CD4-positive, alpha-beta T cell treated with Interleukin-15 for 4 hours (primary cell): ENCODE results near the gene SCN5A.
"Not testable (repeated sequence)": the region's sequence is repeated elsewhere in the genome, so short reads cannot be mapped to it uniquely, and the experiment has no call there.

Source experiments
- DNase-seq: peaks from one replicate; pipeline ENCODE4 v3.0.0-alpha.2; 2020; ENCODE audit warnings: low spot score

The SCN5A gene

GRCh38 chr3:38578081-38578475 is 71.4 kb downstream of the SCN5A start:
- no peak for DNase-seq

GRCh38 chr3:38577371-38578080 is 72.0 kb downstream of the SCN5A start:
- no peak for DNase-seq

GRCh38 chr3:38576526-38577370 is 72.7 kb downstream of the SCN5A start:
- DNase-seq = no peak

- no peak for DNase-seq
Observed at GRCh38 chr3:38576131-38576525, 73.4 kb downstream of the SCN5A start.

- no peak for DNase-seq
Observed at GRCh38 chr3:38575279-38575843, 74.1 kb downstream of the SCN5A start.

GRCh38 chr3:38574411-38575278 is 74.8 kb downstream of the SCN5A start:
- no peak for DNase-seq

- DNase-seq = no peak
Observed at GRCh38 chr3:38573556-38573955, 75.9 kb downstream of the SCN5A start.

GRCh38 chr3:38573111-38573510 is 76.4 kb downstream of the SCN5A start:
- DNase-seq = no peak

GRCh38 chr3:38567498-38567897 is 82.0 kb downstream of the SCN5A start:
- DNase-seq = no peak

- not testable (repeated sequence) for DNase-seq
Observed at GRCh38 chr3:38566794-38567193, 82.7 kb downstream of the SCN5A start.

GRCh38 chr3:38566215-38566528 is 83.3 kb downstream of the SCN5A start:
- DNase-seq = no peak

GRCh38 chr3:38565339-38566214 is 83.9 kb downstream of the SCN5A start:
- no peak for DNase-seq

- DNase-seq = no peak
Observed at GRCh38 chr3:38564631-38565338, 84.7 kb downstream of the SCN5A start.

- DNase-seq = no peak
Observed at GRCh38 chr3:38563886-38564270, 85.6 kb downstream of the SCN5A start.

- no peak for DNase-seq
Observed at GRCh38 chr3:38563070-38563885, 86.2 kb downstream of the SCN5A start.

GRCh38 chr3:38562467-38562925 is 87.0 kb downstream of the SCN5A start:
- no peak for DNase-seq

- no peak for DNase-seq
Observed at GRCh38 chr3:38561746-38562466, 87.6 kb downstream of the SCN5A start.

GRCh38 chr3:38560996-38561717 is 88.3 kb downstream of the SCN5A start:
- no peak for DNase-seq
